ENCODE results near the gene HDAC9.

The HDAC9 gene

GRCh38 chr7:18526368-18526878 is 30.9 kb downstream of the HDAC9 start:
- no peak for DNase-seq

- no peak for DNase-seq
Observed at GRCh38 chr7:18529239-18529638, 33.7 kb downstream of the HDAC9 start.

- DNase-seq, result no peak
Observed at GRCh38 chr7:18530224-18531179, 35.0 kb downstream of the HDAC9 start.

GRCh38 chr7:18531539-18531938 is 36.0 kb downstream of the HDAC9 start:
- no peak for DNase-seq

GRCh38 chr7:18532813-18533212 is 37.3 kb downstream of the HDAC9 start:
- no peak for DNase-seq

- no peak for DNase-seq
Observed at GRCh38 chr7:18534481-18534880, 38.9 kb downstream of the HDAC9 start.

GRCh38 chr7:18535810-18536415 is 40.4 kb downstream of the HDAC9 start:
- no peak for DNase-seq

GRCh38 chr7:18536486-18536885 is 40.9 kb downstream of the HDAC9 start:
- DNase-seq, result no peak

- no peak for DNase-seq
Observed at GRCh38 chr7:18538554-18539250, 43.2 kb downstream of the HDAC9 start.

GRCh38 chr7:18540396-18540795 is 44.8 kb downstream of the HDAC9 start:
- DNase-seq, result no peak

- DNase-seq, result no peak
Observed at GRCh38 chr7:18541181-18541870, 45.8 kb downstream of the HDAC9 start.

- DNase-seq, result no peak
Observed at GRCh38 chr7:18541871-18542212, 46.3 kb downstream of the HDAC9 start.

- no peak for DNase-seq
Observed at GRCh38 chr7:18546576-18546975, 51.0 kb downstream of the HDAC9 start.

- no peak for DNase-seq
Observed at GRCh38 chr7:18547509-18548187, 52.1 kb downstream of the HDAC9 start.

GRCh38 chr7:18548534-18548933 is 53.0 kb downstream of the HDAC9 start:
- no peak for DNase-seq

GRCh38 chr7:18550574-18550973 is 55.0 kb downstream of the HDAC9 start:
- no peak for DNase-seq

GRCh38 chr7:18552316-18552916 is 56.9 kb downstream of the HDAC9 start:
- no peak for DNase-seq

- no peak for DNase-seq
Observed at GRCh38 chr7:18552943-18553604, 57.5 kb downstream of the HDAC9 start.

GRCh38 chr7:18553605-18554003 is 58.1 kb downstream of the HDAC9 start:
- DNase-seq, result no peak

GRCh38 chr7:18555120-18555519 is 59.6 kb downstream of the HDAC9 start:
- DNase-seq, result no peak

- no peak for DNase-seq
Observed at GRCh38 chr7:18555968-18556367, 60.4 kb downstream of the HDAC9 start.
